Spleen (tissue), 11 donors: ENCODE measurements around the gene SEMA3E. TPM values are rescaled to one million over a fixed set of nuclear protein-coding genes. Genes with fewer than 3 reads are reported as not detected.

Source experiments
- DNase-seq: peaks from one replicate; pipeline ENCODE4 v3.0.0-alpha.2; 2020
- H3K27ac ChIP-seq, 8 donors: fragments of 200-600 bp; sonication (generic) in 7 of 8; 1 replicate in 4 of 8; 2 replicates in 4 of 8; pipeline versions ENCODE4 v1.5.0 to v1.8.0; 2016 to 2021; ENCODE audit warnings: inconsistent platforms in 4 of 8, mild to moderate bottlenecking in 4 of 8, moderate library complexity in 1 of 8
- H3K27me3 ChIP-seq, 7 donors: fragments of 200-600 bp; sonication (generic) in 6 of 7; replicated peaks in 1 of 7; 1 replicate in 4 of 7; 2 replicates in 3 of 7; pipeline versions ENCODE4 v1.5.0 to v1.8.0; 2016 to 2021; ENCODE audit warnings: inconsistent platforms in 3 of 7, mild to moderate bottlenecking in 1 of 7
- H3K36me3 ChIP-seq, 6 donors: fragments of 200-600 bp; sonication (generic) in 5 of 6; 1 replicate in 4 of 6; 2 replicates in 2 of 6; pipeline versions ENCODE4 v1.5.0 to v1.8.0; 2016 to 2021; ENCODE audit warnings: inconsistent platforms in 2 of 6
- H3K4me1 ChIP-seq, 6 donors: fragments of 200-600 bp; sonication (generic) in 5 of 6; 1 replicate in 3 of 6; 2 replicates in 3 of 6; pipeline versions ENCODE4 v1.5.0 to v1.8.0; 2016 to 2021; ENCODE audit warnings: inconsistent platforms in 3 of 6
- H3K4me3 ChIP-seq, 8 donors: fragments of 200-600 bp; sonication (generic) in 7 of 8; 1 replicate in 4 of 8; 2 replicates in 4 of 8; pipeline versions ENCODE4 v1.5.0 to v1.8.0; 2016 to 2021; ENCODE audit warnings: inconsistent platforms in 4 of 8, mild to moderate bottlenecking in 4 of 8, moderate library complexity in 2 of 8
- H3K9me3 ChIP-seq, 8 donors: fragments of 200-600 bp; sonication (generic) in 7 of 8; 1 replicate in 4 of 8; 2 replicates in 4 of 8; pipeline versions ENCODE4 v1.5.0 to v1.8.0; 2016 to 2021; ENCODE audit warnings: inconsistent platforms in 4 of 8
- POLR2A ChIP-seq, 3 donors: fragments of 450-650 bp; IDR thresholded peaks; one replicate each; pipeline ENCODE4 v1.5.1; 2017; ENCODE audit warnings: antibody characterized with exemption in 3 of 3, mild to moderate bottlenecking in 1 of 3
- POLR2AphosphoS5 ChIP-seq, 3 donors: sonication (generic); formaldehyde crosslinking; IDR thresholded peaks; one replicate each; pipeline ENCODE4 v1.5.1; 2017; ENCODE audit warnings: antibody characterized with exemption in 3 of 3
- WGBS, 5 donors: extraction: QIAGEN DNeasy Blood & Tissue Kit in 3 of 5; methylation state at CpG; one replicate each; pipeline versions ENCODE4 v1.1.5 to v1.1.7; 2013 to 2018; 5-methylcytosine and 5-hydroxymethylcytosine counted together
- intact Hi-C: fragments of 100-400 bp; cut with DNase I; formaldehyde crosslinking; loops from one replicate; pipeline ENCODE4 v1.15.0; 2023; ENCODE audit warnings: low total_unique reads
- polyA plus RNA-seq, 3 donors: library from polyadenylated mRNA; stranded (reverse); fragments of 200-250 nt; gene quantifications; one replicate each; pipeline ENCODE4 v1.2.1, GENCODE V29; 2013
- small RNA-seq, 4 donors: library from RNA; depleted of rRNA; stranded (forward); fragments of <200 nt; gene quantifications; one replicate each; pipeline ENCODE3, GENCODE V24; 2016
- total RNA-seq, 7 donors: library from RNA; depleted of rRNA in 3 of 7; stranded (reverse); fragments of >200 nt in 3 of 7; fragmentation: NEBNext Ultra II Directional in 4 of 7; extraction: Animal tissue kit (Norgen Biotek cat#: 25700) in 4 of 7; gene quantifications; one replicate each; pipeline versions ENCODE4 v1.1.0 to v1.2.1, GENCODE V29; 2016 to 2021
- TF ChIP-seq, protein P1 (sequence below), 11 experiments: fragments of 200-600 bp in 7 of 11; fragments of 450-650 bp in 4 of 11; sonication (generic) in 4 of 11; IDR thresholded peaks in 8 of 11; conservative IDR thresholded peaks in 3 of 11; 1 replicate in 7 of 11; 2 replicates in 4 of 11; pipeline versions ENCODE4 v1.4.0 to v1.8.0; 2016 to 2021; ENCODE audit warnings: antibody characterized with exemption in 11 of 11, inconsistent platforms in 4 of 11, mild to moderate bottlenecking in 1 of 11
- donor health status: healthy with polysubstance abuse.
- donor health status: DM: no; HTN: no; CAD: no; lungs with moderate emphysema.
- donor health status: DM: no; HTN: no; CAD: no.
- donor health status: Bipolar disorder and iron deficiency.
- donor health status: healthy.
- donor health status: DM: no; HTN: no; CAD: no.
- donor health status: DM: yes; HTN: yes; CAD: no.

SEMA3E gene
- total and polyA plus RNA-seq, 10 donors: under 0.01 to 0.44 (median 0.29) TPM; not detected in 7

GRCh38 chr7:83325083-83325482 lies 323.9 kb downstream of the SEMA3E start:
- H3K27me3 ChIP-seq: no peaks in the 10 kb centered on the region
- 82 to 97% (median 94%) methylated on average over 5 of the region's 5 CpGs for WGBS, 5 donors
- intact Hi-C loops: no loop called here

DNA sequence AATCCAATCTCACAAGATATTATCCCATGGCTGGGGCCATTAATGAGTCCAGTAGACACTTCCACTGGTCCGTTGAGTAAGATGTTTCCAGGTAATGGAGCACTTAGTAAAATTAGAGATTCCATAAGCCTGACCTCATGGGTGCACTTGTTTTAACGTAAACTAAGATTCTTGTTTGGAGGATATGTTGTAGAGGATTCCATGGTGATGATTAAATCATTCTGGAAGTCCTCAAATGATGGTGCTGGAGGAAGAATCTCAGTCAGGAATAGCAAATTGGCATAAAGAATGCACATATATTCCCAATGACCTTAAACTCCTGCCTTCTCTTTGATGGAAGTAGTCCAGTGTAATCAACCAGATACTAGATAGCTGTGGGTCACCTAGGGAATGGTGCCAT lies 324.3 kb downstream of the SEMA3E start:
- H3K4me1 ChIP-seq: no peaks in the 10 kb centered on the region
- H3K27me3 ChIP-seq: no peaks in the 10 kb centered on the region
- H3K9me3 ChIP-seq: no peaks in the 10 kb centered on the region
- TF ChIP-seq, protein P1, sequence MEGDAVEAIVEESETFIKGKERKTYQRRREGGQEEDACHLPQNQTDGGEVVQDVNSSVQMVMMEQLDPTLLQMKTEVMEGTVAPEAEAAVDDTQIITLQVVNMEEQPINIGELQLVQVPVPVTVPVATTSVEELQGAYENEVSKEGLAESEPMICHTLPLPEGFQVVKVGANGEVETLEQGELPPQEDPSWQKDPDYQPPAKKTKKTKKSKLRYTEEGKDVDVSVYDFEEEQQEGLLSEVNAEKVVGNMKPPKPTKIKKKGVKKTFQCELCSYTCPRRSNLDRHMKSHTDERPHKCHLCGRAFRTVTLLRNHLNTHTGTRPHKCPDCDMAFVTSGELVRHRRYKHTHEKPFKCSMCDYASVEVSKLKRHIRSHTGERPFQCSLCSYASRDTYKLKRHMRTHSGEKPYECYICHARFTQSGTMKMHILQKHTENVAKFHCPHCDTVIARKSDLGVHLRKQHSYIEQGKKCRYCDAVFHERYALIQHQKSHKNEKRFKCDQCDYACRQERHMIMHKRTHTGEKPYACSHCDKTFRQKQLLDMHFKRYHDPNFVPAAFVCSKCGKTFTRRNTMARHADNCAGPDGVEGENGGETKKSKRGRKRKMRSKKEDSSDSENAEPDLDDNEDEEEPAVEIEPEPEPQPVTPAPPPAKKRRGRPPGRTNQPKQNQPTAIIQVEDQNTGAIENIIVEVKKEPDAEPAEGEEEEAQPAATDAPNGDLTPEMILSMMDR (IDR thresholded peaks at IDR 0.05 in 8 of 11, conservative IDR thresholded peaks at IDR 0.05 in 3 of 11): no peak
- TF ChIP-seq POLR2AphosphoS5 (IDR thresholded peaks at IDR 0.05) (no peak), POLR2A (IDR thresholded peaks at IDR 0.05) (no peak)
- no peaks in the 10 kb centered on the region for H3K36me3 ChIP-seq
- DNase-seq: no peak
- intact Hi-C loops: no loop called here
- no peak overlapping the region for H3K27ac ChIP-seq
- 74 to 87% (median 81%) methylated on average over 2 of the region's 2 CpGs for WGBS, 5 donors
- no peak overlapping the region for H3K4me3 ChIP-seq

More at GRCh38 chr7:83325083-83325482, 323.9 kb downstream of the SEMA3E start:
- H3K36me3 ChIP-seq: no peaks in the 10 kb centered on the region
- no peak for DNase-seq
- no peaks in the 10 kb centered on the region for H3K4me1 ChIP-seq
- no peaks in the 10 kb centered on the region for H3K9me3 ChIP-seq
- no peak overlapping the region for H3K4me3 ChIP-seq
- no peak for TF ChIP-seq POLR2A (IDR thresholded peaks at IDR 0.05)
- no peak overlapping the region for H3K27ac ChIP-seq

DNA sequence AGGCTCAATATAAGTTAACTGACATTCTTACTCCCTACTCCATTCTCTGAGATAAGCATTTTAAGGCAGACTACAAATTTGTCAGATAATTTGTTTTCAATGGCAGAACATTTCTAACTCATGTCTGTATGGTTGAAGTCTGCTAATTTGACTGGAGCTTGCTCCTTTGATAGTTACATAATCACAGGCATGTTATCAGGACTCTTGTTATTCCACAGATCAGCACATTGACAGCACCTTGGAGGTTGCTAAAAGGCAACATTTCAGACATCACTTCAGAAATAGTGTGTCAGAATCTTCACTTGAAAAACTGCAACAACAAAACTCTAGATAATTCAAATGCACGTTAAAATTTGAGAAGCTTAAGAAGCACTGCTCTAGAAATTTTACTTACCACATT lies 327.9 kb downstream of the SEMA3E start:
- no peaks in the 10 kb centered on the region for H3K4me1 ChIP-seq
- no peak for TF ChIP-seq POLR2A (IDR thresholded peaks at IDR 0.05)
- no peak for TF ChIP-seq POLR2AphosphoS5 (IDR thresholded peaks at IDR 0.05)
- no peak for DNase-seq
- no peaks in the 10 kb centered on the region for H3K9me3 ChIP-seq
- H3K27ac ChIP-seq: no peak overlapping the region
- WGBS, 5 donors: 73 to 94% (median 81%) methylated on average over 1 of the region's 1 CpG
- H3K36me3 ChIP-seq: no peaks in the 10 kb centered on the region
- no peaks in the 10 kb centered on the region for H3K27me3 ChIP-seq
- intact Hi-C loops: no loop called here
- no peak overlapping the region for H3K4me3 ChIP-seq

- Histone ChIP-seq H3K4me1 (no peaks in the 10 kb centered on the region), H3K36me3 (no peaks in the 10 kb centered on the region), H3K4me3 (no peak overlapping the region), H3K27me3 (no peaks in the 10 kb centered on the region), H3K27ac (no peak overlapping the region), H3K9me3 (no peaks in the 10 kb centered on the region)
- no peak for TF ChIP-seq POLR2A (IDR thresholded peaks at IDR 0.05)
- TF ChIP-seq, protein P1 (IDR thresholded peaks at IDR 0.05 in 8 of 11, conservative IDR thresholded peaks at IDR 0.05 in 3 of 11): no peak
- TF ChIP-seq POLR2AphosphoS5 (IDR thresholded peaks at IDR 0.05): no peak
- intact Hi-C loops: no loop called here
- 82 to 95% (median 93%) methylated on average over 1 of the region's 1 CpG for WGBS, 5 donors
- DNase-seq: no peak
These were observed 335.0 kb downstream of the SEMA3E start for GRCh38 chr7:83313931-83314330.

Small RNA genes within 50 kb of the gene (small RNA-seq; reads per million reads assigned to genes)
- gene AC079987.1: 0 reads per million in 4 donors
